VCaP (cell line): Measurements from ENCODE around the gene ACACA.

Source experiments
- H3K27ac ChIP-seq: fragments of 450-650 bp; 2 replicates; pipeline ENCODE4 v1.5.1; 2017
- TF ChIP-seq, protein P1 (sequence below): fragments of 450-650 bp; conservative IDR thresholded peaks from 2 replicates; pipeline ENCODE4 v1.5.1; 2017; ENCODE audit warnings: mild to moderate bottlenecking, moderate library complexity

ACACA gene

GRCh38 chr17:37138571-37139120, 268.0 kb downstream of the ACACA start:
- TF ChIP-seq, protein P1, sequence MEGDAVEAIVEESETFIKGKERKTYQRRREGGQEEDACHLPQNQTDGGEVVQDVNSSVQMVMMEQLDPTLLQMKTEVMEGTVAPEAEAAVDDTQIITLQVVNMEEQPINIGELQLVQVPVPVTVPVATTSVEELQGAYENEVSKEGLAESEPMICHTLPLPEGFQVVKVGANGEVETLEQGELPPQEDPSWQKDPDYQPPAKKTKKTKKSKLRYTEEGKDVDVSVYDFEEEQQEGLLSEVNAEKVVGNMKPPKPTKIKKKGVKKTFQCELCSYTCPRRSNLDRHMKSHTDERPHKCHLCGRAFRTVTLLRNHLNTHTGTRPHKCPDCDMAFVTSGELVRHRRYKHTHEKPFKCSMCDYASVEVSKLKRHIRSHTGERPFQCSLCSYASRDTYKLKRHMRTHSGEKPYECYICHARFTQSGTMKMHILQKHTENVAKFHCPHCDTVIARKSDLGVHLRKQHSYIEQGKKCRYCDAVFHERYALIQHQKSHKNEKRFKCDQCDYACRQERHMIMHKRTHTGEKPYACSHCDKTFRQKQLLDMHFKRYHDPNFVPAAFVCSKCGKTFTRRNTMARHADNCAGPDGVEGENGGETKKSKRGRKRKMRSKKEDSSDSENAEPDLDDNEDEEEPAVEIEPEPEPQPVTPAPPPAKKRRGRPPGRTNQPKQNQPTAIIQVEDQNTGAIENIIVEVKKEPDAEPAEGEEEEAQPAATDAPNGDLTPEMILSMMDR, result no peak
- H3K27ac ChIP-seq, result no peak overlapping the region

- H3K27ac ChIP-seq, result no peak overlapping the region
- TF ChIP-seq, protein P1, result no peak
Measured at GRCh38 chr17:37137906-37138514, 268.6 kb downstream of the ACACA start.

GRCh38 chr17:37137070-37137610, 269.5 kb downstream of the ACACA start:
- H3K27ac ChIP-seq, result no peak overlapping the region; the same call in 1 of the 2 replicates
- TF ChIP-seq, protein P1, result 0 out of 2 replicates have a peak, but pooled peaks have one; percentile 13

DNA sequence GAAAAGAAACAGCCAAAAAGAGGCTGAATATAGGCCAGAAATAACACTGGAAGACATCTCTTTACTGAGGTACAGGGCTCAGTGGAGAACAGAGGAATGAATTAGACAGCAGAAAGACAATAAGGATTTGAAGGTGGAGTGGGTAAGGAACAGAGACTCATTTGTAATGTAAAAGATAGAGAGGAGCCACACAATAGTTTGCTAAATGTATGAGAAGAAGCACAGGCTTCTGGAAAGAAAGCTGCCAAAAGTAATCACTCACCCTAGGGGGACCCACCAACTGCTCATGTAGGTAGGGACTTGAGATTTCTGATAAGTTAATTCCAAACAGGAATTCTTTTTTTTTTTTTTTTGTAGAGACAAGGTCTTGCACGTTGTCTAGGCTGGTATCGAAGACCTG, 271.1 kb downstream of the ACACA start:
- TF ChIP-seq, protein P1, result no peak
- H3K27ac ChIP-seq, result peak overlapping the region; percentile 74

DNA sequence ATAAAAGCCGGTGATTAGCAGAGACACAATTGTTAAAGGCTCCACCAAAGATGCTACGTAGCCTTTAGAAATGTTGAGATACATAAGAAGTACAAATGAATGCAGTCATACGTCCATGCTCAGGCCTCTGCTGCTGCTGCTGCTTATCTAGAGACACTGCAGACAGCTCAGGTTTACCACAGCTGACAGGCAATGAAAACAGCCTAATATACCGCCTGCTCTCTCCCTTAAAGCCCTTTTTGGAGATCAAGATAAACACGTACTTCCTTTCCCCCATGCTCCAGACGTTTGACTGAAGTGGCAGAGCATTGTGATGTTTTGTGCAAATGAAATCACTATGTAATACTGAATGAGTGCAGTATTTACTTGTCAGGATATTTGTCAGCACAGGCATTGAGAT, 272.6 kb downstream of the ACACA start:
- peak overlapping the region; percentile 74 for H3K27ac ChIP-seq

GRCh38 chr17:37133136-37133535, 273.5 kb downstream of the ACACA start:
- peak overlapping the region; percentile 74 for H3K27ac ChIP-seq

More for the DNA sequence above, 272.6 kb downstream of the ACACA start:
- TF ChIP-seq, protein P1, result no peak

More at GRCh38 chr17:37133136-37133535, 273.5 kb downstream of the ACACA start:
- TF ChIP-seq, protein P1, result no peak
